Activated CD8-positive, alpha-beta T cell treated with anti-CD3 and anti-CD28 coated beads, Interleukin-2, amount 10 ng/mL, durations not matched to agents 7 days and 5 days (primary cell): ENCODE results near the gene SLC6A13. TPM values are rescaled to one million over a fixed set of nuclear protein-coding genes. Genes with fewer than 3 reads are reported as not detected.

Experiments
- ATAC-seq: fragments of 150-1000 bp; cut with Tn5 transposase; one replicate; pipeline ENCODE4 v1.10.0; 2021; ENCODE audit warnings: moderate library complexity
- CTCF ChIA-PET: fragments of 350-600 bp; sonication (Branson Sonifier 250); formaldehyde crosslinking; loops from one replicate; lab custom pipeline; 2021; ENCODE audit warnings: antibody characterized with exemption; lab: Charles Lee
- POLR2A ChIA-PET: fragments of 350-600 bp; sonication (Branson Sonifier 250); formaldehyde crosslinking; loops from one replicate; lab custom pipeline; 2021; ENCODE audit warnings: antibody characterized with exemption; lab: Charles Lee
- DNase-seq: peaks from one replicate; pipeline ENCODE4 v3.0.0-alpha.2; 2020
- H3K27ac Mint-ChIP-seq: one replicate; pipeline ENCODE4 v1.8.0; 2021; ENCODE audit warnings: mild to moderate bottlenecking, mixed read lengths
- H3K27me3 Mint-ChIP-seq: one replicate; pipeline ENCODE4 v1.8.0; 2021; ENCODE audit warnings: low read depth, mixed read lengths
- H3K36me3 Mint-ChIP-seq: one replicate; pipeline ENCODE4 v1.8.0; 2021; ENCODE audit warnings: low read depth, mixed read lengths
- H3K4me1 Mint-ChIP-seq: one replicate; pipeline ENCODE4 v1.8.0; 2021; ENCODE audit warnings: low read depth, mixed read lengths
- H3K4me3 Mint-ChIP-seq: one replicate; pipeline ENCODE4 v1.8.0; 2021; ENCODE audit warnings: mild to moderate bottlenecking, mixed read lengths
- H3K9me3 Mint-ChIP-seq: one replicate; pipeline ENCODE4 v1.8.0; 2022; ENCODE audit warnings: mixed read lengths; ENCODE audit not compliant: insufficient read depth
- total RNA-seq, 2 experiments: library from RNA; stranded (reverse); gene quantifications; one replicate each; pipeline ENCODE4 v1.2.3, GENCODE V29; 2021

SLC6A13 gene
- total RNA-seq, 2 experiments from 2014 or later = 0.26 TPM; not detected in 1

- H3K27ac Mint-ChIP-seq = no peak overlapping the region
- H3K9me3 Mint-ChIP-seq = no peaks in the 10 kb centered on the region
- ATAC-seq (no peak), DNase-seq (no peak)
- H3K36me3 Mint-ChIP-seq = no peaks in the 10 kb centered on the region
- H3K4me1 Mint-ChIP-seq = no peaks in the 10 kb centered on the region
- POLR2A ChIA-PET = no interaction called here
- no peak overlapping the region for H3K4me3 Mint-ChIP-seq
- peaks cover 33% of the 10 kb centered on the region for H3K27me3 Mint-ChIP-seq
- CTCF ChIA-PET = interaction anchor here (0.9 kb wide), 1 partner anchor 17 kb away, joined by 3 read pairs; no protein-coding TSS in a partner anchor
Observed at GRCh38 chr12:203074-203461, 59.6 kb downstream of the SLC6A13 start.

GRCh38 chr12:202081-202731 is 60.4 kb downstream of the SLC6A13 start:
- no peaks in the 10 kb centered on the region for H3K4me1 Mint-ChIP-seq
- POLR2A ChIA-PET = no interaction called here
- no peak for DNase-seq
- peaks cover 36% of the 10 kb centered on the region for H3K27me3 Mint-ChIP-seq
- no peaks in the 10 kb centered on the region for H3K36me3 Mint-ChIP-seq
- no peak overlapping the region for H3K27ac Mint-ChIP-seq
- CTCF ChIA-PET = no interaction called here
- H3K9me3 Mint-ChIP-seq = no peaks in the 10 kb centered on the region
- ATAC-seq = no peak
- H3K4me3 Mint-ChIP-seq = no peak overlapping the region

GRCh38 chr12:201361-201760 is 61.3 kb downstream of the SLC6A13 start:
- Mint-ChIP-seq H3K27ac (no peak overlapping the region), H3K9me3 (no peaks in the 10 kb centered on the region), H3K36me3 (no peaks in the 10 kb centered on the region), H3K27me3 (peaks cover 35% of the 10 kb centered on the region), H3K4me1 (no peaks in the 10 kb centered on the region), H3K4me3 (no peak overlapping the region)
- ATAC-seq = no peak
- no peak for DNase-seq
- CTCF ChIA-PET = interaction anchor here (1.9 kb wide), 1 partner anchor 19 kb away, joined by 10 read pairs; no protein-coding TSS in a partner anchor
- POLR2A ChIA-PET = no interaction called here

- Mint-ChIP-seq H3K9me3 (no peaks in the 10 kb centered on the region), H3K27ac (no peak overlapping the region), H3K4me1 (no peaks in the 10 kb centered on the region), H3K27me3 (peaks cover 23% of the 10 kb centered on the region), H3K4me3 (no peak overlapping the region), H3K36me3 (no peaks in the 10 kb centered on the region)
- ATAC-seq (no peak), DNase-seq (no peak)
- ChIA-PET POLR2A (no interaction called here), CTCF (no interaction called here)
Observed at GRCh38 chr12:198705-199104, 63.9 kb downstream of the SLC6A13 start.

- Mint-ChIP-seq H3K36me3 (no peaks in the 10 kb centered on the region), H3K9me3 (no peaks in the 10 kb centered on the region), H3K4me1 (no peaks in the 10 kb centered on the region), H3K27ac (no peak overlapping the region), H3K27me3 (peaks cover 23% of the 10 kb centered on the region), H3K4me3 (no peak overlapping the region)
- POLR2A ChIA-PET = no interaction called here
- no peak for DNase-seq
- CTCF ChIA-PET = no interaction called here
- no peak for ATAC-seq
Observed at GRCh38 chr12:197911-198695, 64.5 kb downstream of the SLC6A13 start.

- Mint-ChIP-seq H3K4me1 (no peaks in the 10 kb centered on the region), H3K36me3 (no peaks in the 10 kb centered on the region), H3K9me3 (no peaks in the 10 kb centered on the region), H3K4me3 (no peak overlapping the region), H3K27ac (no peak overlapping the region), H3K27me3 (peaks cover 19% of the 10 kb centered on the region)
- no peak for DNase-seq
- ChIA-PET CTCF (no interaction called here), POLR2A (no interaction called here)
- no peak for ATAC-seq
Observed at GRCh38 chr12:197347-197746, 65.3 kb downstream of the SLC6A13 start.

- Mint-ChIP-seq H3K9me3 (no peaks in the 10 kb centered on the region), H3K4me1 (no peaks in the 10 kb centered on the region), H3K27ac (no peak overlapping the region), H3K36me3 (no peaks in the 10 kb centered on the region), H3K27me3 (peaks cover 12% of the 10 kb centered on the region), H3K4me3 (no peak overlapping the region)
- ChIA-PET CTCF (no interaction called here), POLR2A (no interaction called here)
- ATAC-seq = no peak
- no peak for DNase-seq
Observed at GRCh38 chr12:196436-196835, 66.2 kb downstream of the SLC6A13 start.

- Mint-ChIP-seq H3K9me3 (no peaks in the 10 kb centered on the region), H3K4me1 (no peaks in the 10 kb centered on the region), H3K4me3 (no peak overlapping the region), H3K27ac (no peak overlapping the region), H3K36me3 (no peaks in the 10 kb centered on the region), H3K27me3 (peaks cover 7% of the 10 kb centered on the region)
- no peak for DNase-seq
- no peak for ATAC-seq
- CTCF ChIA-PET = no interaction called here
- POLR2A ChIA-PET = no interaction called here
Observed at GRCh38 chr12:195951-196350, 66.7 kb downstream of the SLC6A13 start.

GRCh38 chr12:195156-195555 is 67.5 kb downstream of the SLC6A13 start:
- Mint-ChIP-seq H3K4me3 (no peak overlapping the region), H3K36me3 (no peaks in the 10 kb centered on the region), H3K9me3 (no peaks in the 10 kb centered on the region), H3K4me1 (no peaks in the 10 kb centered on the region), H3K27me3 (peaks cover 7% of the 10 kb centered on the region), H3K27ac (no peak overlapping the region)
- CTCF ChIA-PET = no interaction called here
- POLR2A ChIA-PET = no interaction called here
- no peak for DNase-seq
- no peak for ATAC-seq

GRCh38 chr12:194276-194675 is 68.4 kb downstream of the SLC6A13 start:
- no peak for DNase-seq
- Mint-ChIP-seq H3K36me3 (no peaks in the 10 kb centered on the region), H3K4me3 (no peak overlapping the region), H3K27me3 (peaks cover 9% of the 10 kb centered on the region), H3K9me3 (no peaks in the 10 kb centered on the region), H3K4me1 (peaks cover 2% of the 10 kb centered on the region), H3K27ac (no peak overlapping the region)
- no peak for ATAC-seq
- ChIA-PET CTCF (no interaction called here), POLR2A (no interaction called here)

- ATAC-seq = no peak
- Mint-ChIP-seq H3K27me3 (peaks cover 6% of the 10 kb centered on the region), H3K4me1 (peaks cover 4% of the 10 kb centered on the region), H3K4me3 (no peak overlapping the region), H3K36me3 (no peaks in the 10 kb centered on the region), H3K27ac (no peak overlapping the region), H3K9me3 (no peaks in the 10 kb centered on the region)
- ChIA-PET POLR2A (no interaction called here), CTCF (no interaction called here)
- DNase-seq = no peak
Observed at GRCh38 chr12:193261-193660, 69.4 kb downstream of the SLC6A13 start.

- no peak overlapping the region for H3K27ac Mint-ChIP-seq
- DNase-seq (no peak), ATAC-seq (no peak)
- peaks cover 4% of the 10 kb centered on the region for H3K4me1 Mint-ChIP-seq
- H3K36me3 Mint-ChIP-seq = no peaks in the 10 kb centered on the region
- ChIA-PET CTCF (no interaction called here), POLR2A (no interaction called here)
- H3K9me3 Mint-ChIP-seq = no peaks in the 10 kb centered on the region
- H3K4me3 Mint-ChIP-seq = no peak overlapping the region
- peaks cover 3% of the 10 kb centered on the region for H3K27me3 Mint-ChIP-seq
Observed at GRCh38 chr12:191541-191940, 71.1 kb downstream of the SLC6A13 start.
